CD4-positive, alpha-beta T cell (primary cell): ENCODE data around the gene SEMA3D. TPM values are rescaled to one million over a fixed set of nuclear protein-coding genes. Genes with fewer than 3 reads are reported as not detected.

ENCODE experiments used
- ATAC-seq: fragments of 200-7000 bp; cut with Tn5 transposase; one replicate; pipeline ENCODE4 v1.10.0; 2022; ENCODE audit warnings: mild to moderate bottlenecking; ENCODE audit not compliant: poor library complexity
- CTCF ChIA-PET: fragments of 350-600 bp; sonication (Branson Sonifier 250); formaldehyde crosslinking; loops from one replicate; lab custom pipeline; 2021; ENCODE audit warnings: antibody characterized with exemption, inconsistent platforms; lab: Charles Lee
- POLR2A ChIA-PET: fragments of 350-600 bp; sonication (Branson Sonifier 250); formaldehyde crosslinking; loops from one replicate; lab custom pipeline; 2021; ENCODE audit warnings: antibody characterized with exemption, inconsistent platforms; lab: Charles Lee
- DNase-seq, 14 experiments: peaks; one replicate each; pipeline ENCODE4 v3.0.0-alpha.2; 2013 to 2020; ENCODE audit warnings: mixed read lengths in 2 of 14
- H3K27ac ChIP-seq, 2 donors: one replicate each; pipeline versions ENCODE4 v1.5.1 to v1.7.0; 2013; ENCODE audit warnings: low read length in 2 of 2, low read depth in 1 of 2, mild to moderate bottlenecking in 1 of 2
- H3K27me3 ChIP-seq, 2 experiments: 1 replicate in 1 of 2; 2 replicates in 1 of 2; pipeline versions ENCODE4 v1.6.1 to v1.7.0; 2013; ENCODE audit warnings: low read length in 2 of 2, control low read depth in 1 of 2, mild to moderate bottlenecking in 1 of 2, moderate library complexity in 1 of 2; ENCODE audit not compliant: insufficient read depth in 2 of 2, control insufficient read depth in 1 of 2
- H3K36me3 ChIP-seq: one replicate; pipeline ENCODE4 v1.6.1; 2013; ENCODE audit warnings: low read length, control low read depth; ENCODE audit not compliant: insufficient read depth
- H3K4me1 ChIP-seq: one replicate; pipeline ENCODE4 v1.6.1; 2013; ENCODE audit warnings: low read length, control low read depth; ENCODE audit not compliant: insufficient read depth
- H3K4me3 ChIP-seq: one replicate; pipeline ENCODE4 v1.5.1; 2013; ENCODE audit warnings: mild to moderate bottlenecking, low read length, moderate library complexity
- H3K9me3 ChIP-seq, 2 experiments: 1 replicate in 1 of 2; 2 replicates in 1 of 2; pipeline versions ENCODE4 v1.6.1 to v1.7.0; 2013; ENCODE audit warnings: low read length in 2 of 2, mild to moderate bottlenecking in 2 of 2, control low read depth in 1 of 2, moderate library complexity in 1 of 2; ENCODE audit not compliant: control insufficient read depth in 1 of 2, insufficient read depth in 1 of 2
- H3K27ac Mint-ChIP-seq: one replicate; pipeline ENCODE4 v1.8.0; 2020; ENCODE audit warnings: mixed read lengths
- H3K27me3 Mint-ChIP-seq: one replicate; pipeline ENCODE4 v1.8.0; 2021; ENCODE audit warnings: mixed read lengths
- H3K36me3 Mint-ChIP-seq: one replicate; pipeline ENCODE4 v1.8.0; 2021; ENCODE audit warnings: low read depth, mixed read lengths
- H3K4me1 Mint-ChIP-seq: one replicate; pipeline ENCODE4 v1.8.0; 2021; ENCODE audit warnings: low read depth, mixed read lengths
- H3K4me3 Mint-ChIP-seq: one replicate; pipeline ENCODE4 v1.8.0; 2020; ENCODE audit warnings: mild to moderate bottlenecking, mixed read lengths
- H3K9me3 Mint-ChIP-seq: one replicate; pipeline ENCODE4 v1.8.0; 2020; ENCODE audit warnings: mixed read lengths
- CTCF ChIP-seq: fragments of 200-600 bp; IDR thresholded peaks from one replicate; pipeline ENCODE4 v1.8.0; 2022; ENCODE audit warnings: antibody characterized with exemption, mild to moderate bottlenecking
- intact Hi-C, 2 experiments: fragments of 100-400 bp; cut with DNase I in 1 of 2; cut with micrococcal nuclease in 1 of 2; formaldehyde crosslinking; loops; one replicate each; pipeline versions ENCODE4 v1.15.1 to v1.9.0; 2023 to 2025; cut with DNase I, micrococcal nuclease
- total RNA-seq, 174 experiments: library from RNA in 2 of 174; stranded (reverse) in 2 of 174; gene quantifications; one replicate each; pipeline ENCODE4 v1.2.3 and lab custom pipeline; 2021 to 2026

Gene SEMA3D
- total RNA-seq, 2 experiments from 2014 or later: not detected

GRCh38 chr7:85081392-85081791 lies 105.5 kb downstream of the SEMA3D start:
- no peak overlapping the region for H3K4me3 Mint-ChIP-seq
- intact Hi-C loops: no loop called here
- Histone ChIP-seq H3K4me3 (no peak overlapping the region), H3K27ac (no peak overlapping the region), H3K9me3 (peaks cover 0 to 12% of the 10 kb centered on the region in 2 experiments), H3K4me1 (no peaks in the 10 kb centered on the region), H3K27me3 (no peaks in the 10 kb centered on the region), H3K36me3 (no peaks in the 10 kb centered on the region)
- no peaks in the 10 kb centered on the region for H3K36me3 Mint-ChIP-seq
- no peak for DNase-seq
- H3K9me3 Mint-ChIP-seq: no peaks in the 10 kb centered on the region
- POLR2A ChIA-PET: no interaction called here
- no peaks in the 10 kb centered on the region for H3K4me1 Mint-ChIP-seq
- no peak for ATAC-seq
- H3K27ac Mint-ChIP-seq: no peak overlapping the region
- no peak for TF ChIP-seq CTCF
- CTCF ChIA-PET: no interaction called here
- no peaks in the 10 kb centered on the region for H3K27me3 Mint-ChIP-seq

- Mint-ChIP-seq H3K27ac (no peak overlapping the region), H3K4me3 (no peak overlapping the region), H3K36me3 (no peaks in the 10 kb centered on the region), H3K9me3 (no peaks in the 10 kb centered on the region), H3K4me1 (no peaks in the 10 kb centered on the region), H3K27me3 (no peaks in the 10 kb centered on the region)
- Histone ChIP-seq H3K27ac (no peak overlapping the region), H3K4me3 (no peak overlapping the region), H3K9me3 (peaks cover 0 to 12% of the 10 kb centered on the region in 2 experiments), H3K4me1 (no peaks in the 10 kb centered on the region), H3K36me3 (no peaks in the 10 kb centered on the region), H3K27me3 (no peaks in the 10 kb centered on the region)
- ATAC-seq: no peak
- DNase-seq: no peak
- no peak for TF ChIP-seq CTCF
- intact Hi-C loops: no loop called here
- ChIA-PET CTCF (no interaction called here), POLR2A (no interaction called here)
Measured at GRCh38 chr7:85079434-85079833, 107.4 kb downstream of the SEMA3D start.

GRCh38 chr7:85078181-85078580 lies 108.7 kb downstream of the SEMA3D start:
- Mint-ChIP-seq H3K27me3 (no peaks in the 10 kb centered on the region), H3K9me3 (no peaks in the 10 kb centered on the region), H3K4me3 (no peak overlapping the region), H3K36me3 (no peaks in the 10 kb centered on the region), H3K27ac (no peak overlapping the region), H3K4me1 (no peaks in the 10 kb centered on the region)
- CTCF ChIA-PET: no interaction called here
- POLR2A ChIA-PET: no interaction called here
- ATAC-seq (no peak), DNase-seq (no peak)
- intact Hi-C loops: no loop called here
- TF ChIP-seq CTCF: no peak
- peaks cover 0 to 4% of the 10 kb centered on the region in 2 experiments for H3K9me3 ChIP-seq
- H3K36me3 ChIP-seq: no peaks in the 10 kb centered on the region
- H3K4me1 ChIP-seq: no peaks in the 10 kb centered on the region
- H3K27ac ChIP-seq: no peak overlapping the region
- no peak overlapping the region for H3K4me3 ChIP-seq
- no peaks in the 10 kb centered on the region for H3K27me3 ChIP-seq
